Endothelial cell of umbilical vein (primary cell): ENCODE measurements around the gene CPO. TPM values are rescaled to one million over a fixed set of nuclear protein-coding genes. Genes with fewer than 3 reads are reported as not detected.

Experiments used
- BruUV-seq: library from RNA; stranded (reverse); fragments of 400-500 nt; replicated peaks from 2 replicates; lab custom pipeline; 2021; lab: Mats Ljungman, UMichigan
- CTCF ChIA-PET: fragments of 300-600, 350-600 bp; sonication (Branson Sonifier 250); formaldehyde crosslinking; loops from one replicate; lab custom pipeline; 2021; ENCODE audit warnings: antibody characterized with exemption, inconsistent platforms; lab: Charles Lee
- POLR2A ChIA-PET: fragments of 300-600, 350-600 bp; sonication (Branson Sonifier 250); formaldehyde crosslinking; loops from one replicate; lab custom pipeline; 2021; ENCODE audit warnings: antibody characterized with exemption, inconsistent platforms; lab: Charles Lee
- DNase-seq: peaks from one replicate; pipeline ENCODE4 v3.0.0-alpha.2; 2011; ENCODE audit warnings: low read depth, low spot score
- FAIRE-seq: peaks from 2 replicates; lab custom pipeline; 2011; peaks lifted over from hg19 to GRCh38; lab: Jason Lieb, UNC
- H2AFZ ChIP-seq: 2 replicates; pipeline ENCODE4 v1.6.0; 2012; ENCODE audit warnings: low read depth, low read length, control low read depth, inconsistent platforms
- H3K27ac ChIP-seq: 2 replicates; pipeline ENCODE4 v1.5.1; 2011; ENCODE audit warnings: low read depth, mild to moderate bottlenecking, control low read depth, low read length, moderate library complexity; ENCODE audit not compliant: insufficient read depth
- H3K27me3 ChIP-seq, 2 experiments: 2 replicates each; pipeline versions ENCODE4 v1.6.0 to v1.6.1; 2011; ENCODE audit warnings: low read length in 2 of 2, mixed read lengths in 1 of 2; ENCODE audit not compliant: control insufficient read depth in 2 of 2, insufficient read depth in 2 of 2
- H3K36me3 ChIP-seq, 2 experiments: 2 replicates in 1 of 2; 3 replicates in 1 of 2; pipeline ENCODE4 v1.5.1; 2011; ENCODE audit warnings: low read length in 2 of 2, mild to moderate bottlenecking in 1 of 2, moderate library complexity in 1 of 2; ENCODE audit not compliant: control insufficient read depth in 2 of 2, insufficient read depth in 2 of 2; ENCODE audit errors: extremely low read depth in 1 of 2
- H3K4me1 ChIP-seq: 3 replicates; pipeline ENCODE4 v1.5.1; 2011; ENCODE audit warnings: mild to moderate bottlenecking, low read length; ENCODE audit not compliant: control insufficient read depth, insufficient read depth; ENCODE audit errors: extremely low read depth
- H3K4me2 ChIP-seq: 2 replicates; pipeline ENCODE4 v1.6.1; 2011; ENCODE audit warnings: low read length, control low read depth, mixed read lengths; ENCODE audit not compliant: insufficient read depth
- H3K4me3 ChIP-seq, 3 experiments: fragments of 200-600 bp in 1 of 3; sonication (generic), shearing (Covaris generic) in 1 of 3; replicated peaks in 1 of 3; 2 replicates each; pipeline ENCODE4 v1.5.1; 2011 to 2016; ENCODE audit warnings: control low read depth in 3 of 3, low read length in 3 of 3, mild to moderate bottlenecking in 2 of 3, inconsistent platforms in 1 of 3, low read depth in 1 of 3, moderate library complexity in 1 of 3; ENCODE audit not compliant: insufficient read depth in 1 of 3
- H3K79me2 ChIP-seq: 2 replicates; pipeline ENCODE4 v1.6.0; 2012; ENCODE audit warnings: low read length, inconsistent platforms; ENCODE audit not compliant: control insufficient read depth, insufficient read depth
- H3K9ac ChIP-seq: replicated peaks from 2 replicates; pipeline ENCODE3; 2011; ENCODE audit warnings: low read length, control low read depth; ENCODE audit not compliant: insufficient read depth; ENCODE audit errors: extremely low read depth
- H3K9me1 ChIP-seq: replicated peaks from 3 replicates; pipeline ENCODE4 v1.6.0; 2011; ENCODE audit warnings: mild to moderate bottlenecking, low read length; ENCODE audit not compliant: control insufficient read depth, insufficient read depth; ENCODE audit errors: extremely low read depth
- H3K9me3 ChIP-seq: replicated peaks from 2 replicates; pipeline ENCODE4 v1.5.1; 2012; ENCODE audit warnings: low read length, inconsistent platforms; ENCODE audit not compliant: control insufficient read depth, insufficient read depth
- H4K20me1 ChIP-seq: replicated peaks from 2 replicates; pipeline ENCODE3; 2011; ENCODE audit warnings: mild to moderate bottlenecking, low read length; ENCODE audit not compliant: control insufficient read depth, insufficient read depth; ENCODE audit errors: extremely low read depth
- EZH2 ChIP-seq: IDR thresholded peaks from 2 replicates; pipeline ENCODE4 v1.6.1; 2012; ENCODE audit warnings: borderline replicate concordance, low read depth, mild to moderate bottlenecking, moderate library complexity, low read length, inconsistent platforms; ENCODE audit not compliant: severe bottlenecking
- FOS ChIP-seq: IDR thresholded peaks from 2 replicates; pipeline ENCODE4 v1.6.1; 2011; ENCODE audit warnings: mild to moderate bottlenecking, low read length, moderate library complexity, borderline replicate concordance; ENCODE audit not compliant: insufficient read depth
- GATA2 ChIP-seq: IDR thresholded peaks from 2 replicates; pipeline ENCODE4 v1.7.0; 2011; ENCODE audit warnings: low read depth, mild to moderate bottlenecking, moderate library complexity, mixed read lengths, low read length; ENCODE audit not compliant: insufficient read length, insufficient read depth
- JUN ChIP-seq: IDR thresholded peaks from 2 replicates; pipeline ENCODE4 v1.6.1; 2011; ENCODE audit warnings: borderline replicate concordance, low read depth; ENCODE audit not compliant: insufficient read length, insufficient read depth
- MYC ChIP-seq: IDR thresholded peaks from one replicate; pipeline ENCODE4 v1.6.1; 2011; ENCODE audit warnings: mild to moderate bottlenecking, low read depth, low read length
- POLR2A ChIP-seq: IDR thresholded peaks from 2 replicates; pipeline ENCODE4 v1.6.1; 2012; ENCODE audit warnings: low read depth, mild to moderate bottlenecking, control low read depth, low read length
- POLR2AphosphoS5 ChIP-seq: IDR thresholded peaks from 2 replicates; pipeline ENCODE4 v1.6.1; 2012; ENCODE audit warnings: low read depth, mild to moderate bottlenecking, control low read depth, low read length, moderate library complexity; ENCODE audit not compliant: insufficient read depth
- dilution Hi-C: fragments of 300-500 bp; cut with MboI; formaldehyde crosslinking; loops from one replicate; pipeline ENCODE4 v1.15.0; 2019; ENCODE audit warnings: low sequenced_read_pairs; ENCODE audit not compliant: extremely low pct_ligation_motif_present
- intact Hi-C: fragments of 100-400 bp; cut with micrococcal nuclease; formaldehyde crosslinking; loops from one replicate; pipeline ENCODE4 v1.10.0; 2022
- polyA plus RNA-seq, 4 experiments: library from polyadenylated mRNA; depleted of rRNA in 3 of 4; stranded (reverse) in 3 of 4; unstranded in 1 of 4; fragments of >200 nt; gene quantifications; 2 replicates each; pipeline versions ENCODE4 v1.2.1 to v1.2.3, GENCODE V29; 2011 to 2012; ENCODE audit warnings: missing spikeins in 1 of 4
- total RNA-seq: library from RNA; stranded (reverse); gene quantifications from 2 replicates; pipeline ENCODE4 v1.2.3, GENCODE V29; 2021
- TF ChIP-seq, protein P1 (sequence below), 2 donors: IDR thresholded peaks; 1 replicate in 1 of 2; 2 replicates in 1 of 2; pipeline ENCODE4 v1.5.1; 2011; ENCODE audit warnings: low read length in 2 of 2, mild to moderate bottlenecking in 2 of 2, moderate library complexity in 2 of 2, control low read depth in 1 of 2, inconsistent platforms in 1 of 2, low read depth in 1 of 2; ENCODE audit not compliant: insufficient read depth in 1 of 2; ENCODE audit errors: extremely low read depth in 1 of 2
- TF ChIP-seq, protein P2 (sequence below): IDR thresholded peaks from 2 replicates; pipeline ENCODE4 v1.6.1; 2011; ENCODE audit not compliant: insufficient read depth, insufficient read length

Gene CPO
- total and polyA plus RNA-seq, 2 donors (not counting 3 experiments of a cell fraction or from before 2014, with no cell fraction given) = not detected

DNA sequence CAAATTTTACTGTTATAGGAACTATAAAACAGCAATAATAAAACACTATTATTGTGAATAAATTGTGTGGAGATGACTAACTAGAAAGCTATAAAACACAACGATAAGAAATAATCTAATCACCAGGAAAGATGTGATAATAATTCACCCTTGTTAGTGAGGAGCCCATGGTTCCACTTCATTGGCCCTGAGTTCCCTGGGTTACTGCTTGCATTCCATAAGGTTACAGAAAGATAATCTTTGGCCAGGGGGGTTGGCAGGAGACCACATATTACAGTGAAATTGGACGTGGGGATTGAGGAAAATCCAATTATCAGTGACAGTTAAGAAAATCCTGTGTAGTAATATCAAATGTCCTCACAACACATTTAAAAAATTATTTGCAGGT lies 2.5 kb upstream of the CPO start:
- TF ChIP-seq POLR2A = no peak
- TF ChIP-seq FOS = no peak
- no peak for TF ChIP-seq MYC
- TF ChIP-seq, protein P1, sequence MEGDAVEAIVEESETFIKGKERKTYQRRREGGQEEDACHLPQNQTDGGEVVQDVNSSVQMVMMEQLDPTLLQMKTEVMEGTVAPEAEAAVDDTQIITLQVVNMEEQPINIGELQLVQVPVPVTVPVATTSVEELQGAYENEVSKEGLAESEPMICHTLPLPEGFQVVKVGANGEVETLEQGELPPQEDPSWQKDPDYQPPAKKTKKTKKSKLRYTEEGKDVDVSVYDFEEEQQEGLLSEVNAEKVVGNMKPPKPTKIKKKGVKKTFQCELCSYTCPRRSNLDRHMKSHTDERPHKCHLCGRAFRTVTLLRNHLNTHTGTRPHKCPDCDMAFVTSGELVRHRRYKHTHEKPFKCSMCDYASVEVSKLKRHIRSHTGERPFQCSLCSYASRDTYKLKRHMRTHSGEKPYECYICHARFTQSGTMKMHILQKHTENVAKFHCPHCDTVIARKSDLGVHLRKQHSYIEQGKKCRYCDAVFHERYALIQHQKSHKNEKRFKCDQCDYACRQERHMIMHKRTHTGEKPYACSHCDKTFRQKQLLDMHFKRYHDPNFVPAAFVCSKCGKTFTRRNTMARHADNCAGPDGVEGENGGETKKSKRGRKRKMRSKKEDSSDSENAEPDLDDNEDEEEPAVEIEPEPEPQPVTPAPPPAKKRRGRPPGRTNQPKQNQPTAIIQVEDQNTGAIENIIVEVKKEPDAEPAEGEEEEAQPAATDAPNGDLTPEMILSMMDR (IDR thresholded peaks at IDR 0.05; ENCODE audit: extremely low read depth in 1 of 2, insufficient read depth in 1 of 2, low read depth in 1 of 2, low read length in 2 of 2) = no peak
- no peak for TF ChIP-seq POLR2AphosphoS5
- no peak for TF ChIP-seq JUN
- TF ChIP-seq, protein P2, sequence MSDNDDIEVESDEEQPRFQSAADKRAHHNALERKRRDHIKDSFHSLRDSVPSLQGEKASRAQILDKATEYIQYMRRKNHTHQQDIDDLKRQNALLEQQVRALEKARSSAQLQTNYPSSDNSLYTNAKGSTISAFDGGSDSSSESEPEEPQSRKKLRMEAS = no peak
- TF ChIP-seq EZH2 = no peak
- TF ChIP-seq GATA2 = no peak
- no peaks in the 10 kb centered on the region for H3K9me1 ChIP-seq
- dilution Hi-C loops (no loop called here), intact Hi-C loops (no loop called here)
- POLR2A ChIA-PET = no interaction called here
- no peak overlapping the region for H3K4me2 ChIP-seq
- H3K9ac ChIP-seq = no peak overlapping the region
- H4K20me1 ChIP-seq = no peaks in the 10 kb centered on the region
- H3K36me3 ChIP-seq = no peaks in the 10 kb centered on the region
- H3K4me3 ChIP-seq = no peak overlapping the region
- BruUV-seq = no TSS peak
- FAIRE-seq (no peak), DNase-seq (no peak)
- H3K27me3 ChIP-seq = no peaks in the 10 kb centered on the region
- no peak overlapping the region for H2AFZ ChIP-seq
- no peak overlapping the region for H3K27ac ChIP-seq
- CTCF ChIA-PET = no interaction called here
- H3K4me1 ChIP-seq = no peaks in the 10 kb centered on the region
- no peaks in the 10 kb centered on the region for H3K9me3 ChIP-seq
- no peaks in the 10 kb centered on the region for H3K79me2 ChIP-seq
